ENCODE measurements around the gene EIF4G3. TPM values are rescaled to one million over a fixed set of nuclear protein-coding genes. Genes with fewer than 3 reads are reported as not detected.

Gene EIF4G3
- total and polyA plus RNA-seq, 9 of the 15 experiments (the other 6 are each of a cell fraction or from before 2014, with no cell fraction given) = 6.7 to 40.5 (median 32.1) TPM

DNA sequence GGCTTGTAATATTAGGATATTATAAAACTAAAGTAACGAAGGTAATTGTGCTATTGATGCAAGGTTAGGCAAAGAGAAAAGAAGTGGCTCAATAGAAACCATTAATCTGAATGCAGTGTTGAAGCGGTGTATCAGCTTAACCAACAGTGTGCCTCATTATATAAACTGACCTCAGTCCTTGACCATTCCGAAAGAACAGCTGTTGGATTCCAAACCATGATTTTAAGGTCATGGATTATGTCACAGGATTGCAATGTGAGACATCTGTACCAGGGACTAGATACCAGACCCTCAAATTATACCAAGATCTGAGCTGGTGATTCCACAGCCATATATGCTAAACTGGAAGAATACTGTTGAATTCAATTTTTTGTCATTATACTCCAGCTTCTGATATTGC, 255.4 kb downstream of the EIF4G3 start:
- POLR2A ChIA-PET = interaction anchor here (1.4 to 1.7 kb wide), 2 partner anchors 10 to 18 kb away, joined by 4 read pairs; no protein-coding TSS in a partner anchor
- H3K27ac ChIP-seq (ENCODE audit: extremely low read depth, low read depth, low read length) = no peak overlapping the region
- no peak for DNase-seq (ENCODE audit: extremely low read depth in 1 of 4, low spot score in 3 of 4)
- H2AFZ ChIP-seq (ENCODE audit: low read depth, low read length) = no peak overlapping the region
- H3K27me3 ChIP-seq (ENCODE audit: control insufficient read depth in 2 of 2, insufficient read depth in 2 of 2, low read length in 2 of 2) = no peaks in the 10 kb centered on the region
- H3K9ac ChIP-seq (ENCODE audit: insufficient read depth in 1 of 2, low read depth in 2 of 2, low read length in 2 of 2) = no peak overlapping the region
- TF ChIP-seq TAF1 (IDR thresholded peaks at IDR 0.05; ENCODE audit: control insufficient read depth, extremely low read depth, insufficient read depth, low read length, severe bottlenecking) (no peak), POU5F1 (IDR thresholded peaks at IDR 0.05; ENCODE audit: borderline replicate concordance, low read depth, low read length, partially characterized antibody) (no peak), BRCA1 (IDR thresholded peaks at IDR 0.05) (no peak), BRCA1 (CRISPR knock-in tag; IDR thresholded peaks at IDR 0.05) (no peak), CREBBP (IDR thresholded peaks at IDR 0.05; ENCODE audit: low read depth, low read length) (no peak), ZNF3 (CRISPR knock-in tag; IDR thresholded peaks at IDR 0.05) (no peak), GTF2F1 (IDR thresholded peaks at IDR 0.05; ENCODE audit: low read depth, low read length) (no peak), ZEB2 (IDR thresholded peaks at IDR 0.05) (no peak), MEF2A (IDR thresholded peaks at IDR 0.05; ENCODE audit: control insufficient read depth, low read depth, low read length) (no peak), HCFC1 (IDR thresholded peaks at IDR 0.05; ENCODE audit: low read depth, low read length) (no peak), CREM (IDR thresholded peaks at IDR 0.05; ENCODE audit: low read depth) (no peak), SMARCA4 (IDR thresholded peaks at IDR 0.05) (no peak), ZNF165 (CRISPR knock-in tag; IDR thresholded peaks at IDR 0.05; ENCODE audit: borderline replicate concordance) (no peak)
- TF ChIP-seq, protein P1, sequence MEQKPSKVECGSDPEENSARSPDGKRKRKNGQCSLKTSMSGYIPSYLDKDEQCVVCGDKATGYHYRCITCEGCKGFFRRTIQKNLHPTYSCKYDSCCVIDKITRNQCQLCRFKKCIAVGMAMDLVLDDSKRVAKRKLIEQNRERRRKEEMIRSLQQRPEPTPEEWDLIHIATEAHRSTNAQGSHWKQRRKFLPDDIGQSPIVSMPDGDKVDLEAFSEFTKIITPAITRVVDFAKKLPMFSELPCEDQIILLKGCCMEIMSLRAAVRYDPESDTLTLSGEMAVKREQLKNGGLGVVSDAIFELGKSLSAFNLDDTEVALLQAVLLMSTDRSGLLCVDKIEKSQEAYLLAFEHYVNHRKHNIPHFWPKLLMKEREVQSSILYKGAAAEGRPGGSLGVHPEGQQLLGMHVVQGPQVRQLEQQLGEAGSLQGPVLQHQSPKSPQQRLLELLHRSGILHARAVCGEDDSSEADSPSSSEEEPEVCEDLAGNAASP (IDR thresholded peaks at IDR 0.05) = no peak
- TF ChIP-seq, protein P2, sequence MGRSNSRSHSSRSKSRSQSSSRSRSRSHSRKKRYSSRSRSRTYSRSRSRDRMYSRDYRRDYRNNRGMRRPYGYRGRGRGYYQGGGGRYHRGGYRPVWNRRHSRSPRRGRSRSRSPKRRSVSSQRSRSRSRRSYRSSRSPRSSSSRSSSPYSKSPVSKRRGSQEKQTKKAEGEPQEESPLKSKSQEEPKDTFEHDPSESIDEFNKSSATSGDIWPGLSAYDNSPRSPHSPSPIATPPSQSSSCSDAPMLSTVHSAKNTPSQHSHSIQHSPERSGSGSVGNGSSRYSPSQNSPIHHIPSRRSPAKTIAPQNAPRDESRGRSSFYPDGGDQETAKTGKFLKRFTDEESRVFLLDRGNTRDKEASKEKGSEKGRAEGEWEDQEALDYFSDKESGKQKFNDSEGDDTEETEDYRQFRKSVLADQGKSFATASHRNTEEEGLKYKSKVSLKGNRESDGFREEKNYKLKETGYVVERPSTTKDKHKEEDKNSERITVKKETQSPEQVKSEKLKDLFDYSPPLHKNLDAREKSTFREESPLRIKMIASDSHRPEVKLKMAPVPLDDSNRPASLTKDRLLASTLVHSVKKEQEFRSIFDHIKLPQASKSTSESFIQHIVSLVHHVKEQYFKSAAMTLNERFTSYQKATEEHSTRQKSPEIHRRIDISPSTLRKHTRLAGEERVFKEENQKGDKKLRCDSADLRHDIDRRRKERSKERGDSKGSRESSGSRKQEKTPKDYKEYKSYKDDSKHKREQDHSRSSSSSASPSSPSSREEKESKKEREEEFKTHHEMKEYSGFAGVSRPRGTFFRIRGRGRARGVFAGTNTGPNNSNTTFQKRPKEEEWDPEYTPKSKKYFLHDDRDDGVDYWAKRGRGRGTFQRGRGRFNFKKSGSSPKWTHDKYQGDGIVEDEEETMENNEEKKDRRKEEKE (IDR thresholded peaks at IDR 0.05; ENCODE audit: borderline replicate concordance in 1 of 2, control insufficient read depth in 1 of 2, low read depth in 2 of 2, low read length in 1 of 2) = no peak
- TF ChIP-seq, protein P3, sequence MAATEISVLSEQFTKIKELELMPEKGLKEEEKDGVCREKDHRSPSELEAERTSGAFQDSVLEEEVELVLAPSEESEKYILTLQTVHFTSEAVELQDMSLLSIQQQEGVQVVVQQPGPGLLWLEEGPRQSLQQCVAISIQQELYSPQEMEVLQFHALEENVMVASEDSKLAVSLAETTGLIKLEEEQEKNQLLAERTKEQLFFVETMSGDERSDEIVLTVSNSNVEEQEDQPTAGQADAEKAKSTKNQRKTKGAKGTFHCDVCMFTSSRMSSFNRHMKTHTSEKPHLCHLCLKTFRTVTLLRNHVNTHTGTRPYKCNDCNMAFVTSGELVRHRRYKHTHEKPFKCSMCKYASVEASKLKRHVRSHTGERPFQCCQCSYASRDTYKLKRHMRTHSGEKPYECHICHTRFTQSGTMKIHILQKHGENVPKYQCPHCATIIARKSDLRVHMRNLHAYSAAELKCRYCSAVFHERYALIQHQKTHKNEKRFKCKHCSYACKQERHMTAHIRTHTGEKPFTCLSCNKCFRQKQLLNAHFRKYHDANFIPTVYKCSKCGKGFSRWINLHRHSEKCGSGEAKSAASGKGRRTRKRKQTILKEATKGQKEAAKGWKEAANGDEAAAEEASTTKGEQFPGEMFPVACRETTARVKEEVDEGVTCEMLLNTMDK (IDR thresholded peaks at IDR 0.05; ENCODE audit: borderline replicate concordance, insufficient read depth, low read depth, low read length, poor library complexity, severe bottlenecking) = no peak
- TF ChIP-seq, protein P4, sequence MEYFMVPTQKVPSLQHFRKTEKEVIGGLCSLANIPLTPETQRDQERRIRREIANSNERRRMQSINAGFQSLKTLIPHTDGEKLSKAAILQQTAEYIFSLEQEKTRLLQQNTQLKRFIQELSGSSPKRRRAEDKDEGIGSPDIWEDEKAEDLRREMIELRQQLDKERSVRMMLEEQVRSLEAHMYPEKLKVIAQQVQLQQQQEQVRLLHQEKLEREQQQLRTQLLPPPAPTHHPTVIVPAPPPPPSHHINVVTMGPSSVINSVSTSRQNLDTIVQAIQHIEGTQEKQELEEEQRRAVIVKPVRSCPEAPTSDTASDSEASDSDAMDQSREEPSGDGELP (CRISPR knock-in tag; IDR thresholded peaks at IDR 0.05; ENCODE audit: borderline replicate concordance) = no peak
- intact Hi-C loops (cut with micrococcal nuclease) = no loop called here
- H3K9me1 ChIP-seq (ENCODE audit: control insufficient read depth, insufficient read depth, low read length) = no peaks in the 10 kb centered on the region
- 73% methylated on average over 3 of the region's 3 CpGs for WGBS (ENCODE audit: insufficient coverage, low coverage, missing lambda C conversion rate)
- H3K9me3 ChIP-seq (replicated peaks; ENCODE audit: control insufficient read depth, insufficient read depth, low read depth, low read length) = no peaks in the 10 kb centered on the region
- no peaks in the 10 kb centered on the region for H3K36me3 ChIP-seq (ENCODE audit: control insufficient read depth, insufficient read depth, low read length)
- H3K4me1 ChIP-seq (replicated peaks in 1 of 2; ENCODE audit: control insufficient read depth in 2 of 2, insufficient read depth in 2 of 2, low read length in 2 of 2) = no peaks in the 10 kb centered on the region
- CTCF ChIA-PET (ENCODE audit: low intra/inter-chr PET ratio) = no interaction called here
- FAIRE-seq = peak; percentile 51
- no peaks in the 10 kb centered on the region for H3K79me2 ChIP-seq (ENCODE audit: control insufficient read depth, insufficient read depth, low read length)
- H3K4me2 ChIP-seq (ENCODE audit: insufficient read depth, low read length) = no peak overlapping the region
- H4K20me1 ChIP-seq (replicated peaks; ENCODE audit: control insufficient read depth, insufficient read depth, low read length) = no peaks in the 10 kb centered on the region
- no peak for ATAC-seq
- no TSS peak for BruUV-seq (replicated peaks)
- in situ Hi-C loops (cut with MboI) = no loop called here
- H3K4me3 ChIP-seq = no peak overlapping the region

Data from K562 (cell line).